Spleen (tissue), 11 donors: Measurements from ENCODE around the gene CHD1. TPM values are rescaled to one million over a fixed set of nuclear protein-coding genes. Genes with fewer than 3 reads are reported as not detected.

Experiments
- DNase-seq: peaks from one replicate; pipeline ENCODE4 v3.0.0-alpha.2; 2020
- H3K27ac ChIP-seq, 8 donors: fragments of 200-600 bp; sonication (generic) in 7 of 8; 1 replicate in 4 of 8; 2 replicates in 4 of 8; pipeline versions ENCODE4 v1.5.0 to v1.8.0; 2016 to 2021; ENCODE audit warnings: inconsistent platforms in 4 of 8, mild to moderate bottlenecking in 4 of 8, moderate library complexity in 1 of 8
- H3K27me3 ChIP-seq, 7 donors: fragments of 200-600 bp; sonication (generic) in 6 of 7; replicated peaks in 1 of 7; 1 replicate in 4 of 7; 2 replicates in 3 of 7; pipeline versions ENCODE4 v1.5.0 to v1.8.0; 2016 to 2021; ENCODE audit warnings: inconsistent platforms in 3 of 7, mild to moderate bottlenecking in 1 of 7
- H3K36me3 ChIP-seq, 6 donors: fragments of 200-600 bp; sonication (generic) in 5 of 6; 1 replicate in 4 of 6; 2 replicates in 2 of 6; pipeline versions ENCODE4 v1.5.0 to v1.8.0; 2016 to 2021; ENCODE audit warnings: inconsistent platforms in 2 of 6
- H3K4me1 ChIP-seq, 6 donors: fragments of 200-600 bp; sonication (generic) in 5 of 6; 1 replicate in 3 of 6; 2 replicates in 3 of 6; pipeline versions ENCODE4 v1.5.0 to v1.8.0; 2016 to 2021; ENCODE audit warnings: inconsistent platforms in 3 of 6
- H3K4me3 ChIP-seq, 8 donors: fragments of 200-600 bp; sonication (generic) in 7 of 8; 1 replicate in 4 of 8; 2 replicates in 4 of 8; pipeline versions ENCODE4 v1.5.0 to v1.8.0; 2016 to 2021; ENCODE audit warnings: inconsistent platforms in 4 of 8, mild to moderate bottlenecking in 4 of 8, moderate library complexity in 2 of 8
- H3K9me3 ChIP-seq, 8 donors: fragments of 200-600 bp; sonication (generic) in 7 of 8; 1 replicate in 4 of 8; 2 replicates in 4 of 8; pipeline versions ENCODE4 v1.5.0 to v1.8.0; 2016 to 2021; ENCODE audit warnings: inconsistent platforms in 4 of 8
- CTCF ChIP-seq, 11 experiments: fragments of 200-600 bp in 7 of 11; fragments of 450-650 bp in 4 of 11; sonication (generic) in 4 of 11; IDR thresholded peaks in 8 of 11; conservative IDR thresholded peaks in 3 of 11; 1 replicate in 7 of 11; 2 replicates in 4 of 11; pipeline versions ENCODE4 v1.4.0 to v1.8.0; 2016 to 2021; ENCODE audit warnings: antibody characterized with exemption in 11 of 11, inconsistent platforms in 4 of 11, mild to moderate bottlenecking in 1 of 11
- POLR2A ChIP-seq, 3 donors: fragments of 450-650 bp; IDR thresholded peaks; one replicate each; pipeline ENCODE4 v1.5.1; 2017; ENCODE audit warnings: antibody characterized with exemption in 3 of 3, mild to moderate bottlenecking in 1 of 3
- POLR2AphosphoS5 ChIP-seq, 3 donors: sonication (generic); formaldehyde crosslinking; IDR thresholded peaks; one replicate each; pipeline ENCODE4 v1.5.1; 2017; ENCODE audit warnings: antibody characterized with exemption in 3 of 3
- WGBS, 5 donors: extraction: QIAGEN DNeasy Blood & Tissue Kit in 3 of 5; methylation state at CpG; one replicate each; pipeline versions ENCODE4 v1.1.5 to v1.1.7; 2013 to 2018; 5-methylcytosine and 5-hydroxymethylcytosine counted together
- intact Hi-C: fragments of 100-400 bp; cut with DNase I; formaldehyde crosslinking; loops from one replicate; pipeline ENCODE4 v1.15.0; 2023; ENCODE audit warnings: low total_unique reads
- polyA plus RNA-seq, 3 donors: library from polyadenylated mRNA; stranded (reverse); fragments of 200-250 nt; gene quantifications; one replicate each; pipeline ENCODE4 v1.2.1, GENCODE V29; 2013
- total RNA-seq, 7 donors: library from RNA; depleted of rRNA in 3 of 7; stranded (reverse); fragments of >200 nt in 3 of 7; fragmentation: NEBNext Ultra II Directional in 4 of 7; extraction: Animal tissue kit (Norgen Biotek cat#: 25700) in 4 of 7; gene quantifications; one replicate each; pipeline versions ENCODE4 v1.1.0 to v1.2.1, GENCODE V29; 2016 to 2021
- donor health status: healthy with polysubstance abuse.
- donor health status: DM: no; HTN: no; CAD: no; lungs with moderate emphysema.
- donor health status: DM: no; HTN: no; CAD: no.
- donor health status: Bipolar disorder and iron deficiency.
- donor health status: healthy.
- donor health status: DM: no; HTN: no; CAD: no.
- donor health status: DM: yes; HTN: yes; CAD: no.

CHD1 gene
- total and polyA plus RNA-seq, 10 donors, result 17.3 to 118 (median 66.1) TPM

GRCh38 chr5:98916540-98916939, 12.3 kb downstream of the CHD1 start:
- Histone ChIP-seq H3K27me3 (no peaks in the 10 kb centered on the region), H3K36me3 (peaks cover 0 to 67% (median 13%) of the 10 kb centered on the region in 6 donors), H3K27ac (no peak overlapping the region), H3K4me3 (no peak overlapping the region), H3K4me1 (peaks cover 23 to 100% (median 72%) of the 10 kb centered on the region in 6 donors), H3K9me3 (no peaks in the 10 kb centered on the region)
- TF ChIP-seq CTCF (IDR thresholded peaks at IDR 0.05 in 8 of 11, conservative IDR thresholded peaks at IDR 0.05 in 3 of 11), result no peak
- TF ChIP-seq POLR2A (IDR thresholded peaks at IDR 0.05), result no peak
- TF ChIP-seq POLR2AphosphoS5 (IDR thresholded peaks at IDR 0.05), result no peak
- WGBS, 5 donors, result 43 to 64% (median 52%) methylated on average over 2 of the region's 2 CpGs
- intact Hi-C loops, result no loop called here
- DNase-seq, result no peak

GRCh38 chr5:98913911-98914310, 14.9 kb downstream of the CHD1 start:
- no peaks in the 10 kb centered on the region for H3K27me3 ChIP-seq
- H3K9me3 ChIP-seq, result no peaks in the 10 kb centered on the region
- H3K27ac ChIP-seq, result no peak overlapping the region
- no peak for DNase-seq
- intact Hi-C loops, result no loop called here
- peaks cover 0 to 40% (median 0%) of the 10 kb centered on the region in 6 donors for H3K36me3 ChIP-seq
- no peak for TF ChIP-seq POLR2A (IDR thresholded peaks at IDR 0.05)
- TF ChIP-seq POLR2AphosphoS5 (IDR thresholded peaks at IDR 0.05), result no peak
- no peak for TF ChIP-seq CTCF (IDR thresholded peaks at IDR 0.05 in 8 of 11, conservative IDR thresholded peaks at IDR 0.05 in 3 of 11)
- H3K4me3 ChIP-seq, result no peak overlapping the region
- peaks cover 23 to 100% (median 73%) of the 10 kb centered on the region in 6 donors for H3K4me1 ChIP-seq

GRCh38 chr5:98911280-98912040, 17.3 kb downstream of the CHD1 start:
- Histone ChIP-seq H3K27me3 (no peaks in the 10 kb centered on the region), H3K9me3 (no peaks in the 10 kb centered on the region), H3K27ac (peak overlapping the region in 5 of 8 donors; percentile 34 to 63 (median 45)), H3K4me1 (peaks cover 19 to 100% (median 80%) of the 10 kb centered on the region in 6 donors), H3K4me3 (no peak overlapping the region), H3K36me3 (peaks cover 0 to 27% (median 0%) of the 10 kb centered on the region in 6 donors)
- intact Hi-C loops, result no loop called here
- TF ChIP-seq POLR2AphosphoS5 (IDR thresholded peaks at IDR 0.05), result no peak
- TF ChIP-seq POLR2A (IDR thresholded peaks at IDR 0.05), result no peak
- no peak for TF ChIP-seq CTCF (IDR thresholded peaks at IDR 0.05 in 8 of 11, conservative IDR thresholded peaks at IDR 0.05 in 3 of 11)
- WGBS, 5 donors, result 62 to 82% (median 75%) methylated on average over 5 of the region's 5 CpGs
- no peak for DNase-seq

DNA sequence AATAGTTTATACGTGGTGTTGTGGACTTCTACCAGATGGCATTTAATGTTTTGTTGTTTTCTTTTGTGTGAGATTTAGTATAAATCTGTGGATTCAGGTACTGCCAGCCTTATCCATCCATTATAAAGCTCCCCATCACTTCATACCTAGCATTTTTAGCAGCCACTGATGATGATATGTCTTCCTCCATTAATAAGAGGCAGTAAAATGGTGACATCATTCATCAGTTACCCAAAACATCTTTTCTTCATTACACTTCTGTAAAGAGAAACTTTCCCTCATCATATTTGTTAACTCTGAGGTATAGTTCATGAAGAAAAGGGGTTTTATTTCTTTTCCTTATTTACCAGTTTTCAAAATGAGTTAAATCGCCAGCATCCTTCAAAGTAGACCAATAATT, 19.4 kb downstream of the CHD1 start:
- TF ChIP-seq CTCF (IDR thresholded peaks at IDR 0.05 in 8 of 11, conservative IDR thresholded peaks at IDR 0.05 in 3 of 11) (no peak), POLR2A (IDR thresholded peaks at IDR 0.05) (no peak), POLR2AphosphoS5 (IDR thresholded peaks at IDR 0.05) (no peak)
- 92 to 95% (median 93%) methylated on average over 2 of the region's 2 CpGs for WGBS, 5 donors
- Histone ChIP-seq H3K9me3 (no peaks in the 10 kb centered on the region), H3K36me3 (peaks cover 0 to 25% (median 3%) of the 10 kb centered on the region in 6 donors), H3K4me3 (no peak overlapping the region), H3K27ac (no peak overlapping the region), H3K27me3 (no peaks in the 10 kb centered on the region), H3K4me1 (peaks cover 4 to 92% (median 71%) of the 10 kb centered on the region in 6 donors)
- no peak for DNase-seq
- intact Hi-C loops, result loop anchor here (5.0 kb wide), 2 partner anchors 123 to 148 kb away; no protein-coding TSS in a partner anchor
